H1 (cell line): ENCODE data around the gene RTN4IP1. TPM values are rescaled to one million over a fixed set of nuclear protein-coding genes. Genes with fewer than 3 reads are reported as not detected.

Experiments
- ATF2 ChIP-seq: IDR thresholded peaks from 2 replicates; pipeline ENCODE4 v1.6.1; 2012; ENCODE audit warnings: low read length, inconsistent platforms
- CREB1 ChIP-seq: IDR thresholded peaks from 2 replicates; pipeline ENCODE4 v1.6.1; 2012; ENCODE audit warnings: inconsistent platforms
- GABPA ChIP-seq: IDR thresholded peaks from 2 replicates; pipeline ENCODE4 v1.6.1; 2011; ENCODE audit warnings: mild to moderate bottlenecking, low read length, moderate library complexity, borderline replicate concordance; ENCODE audit not compliant: insufficient read depth
- MAFK ChIP-seq: IDR thresholded peaks from 2 replicates; pipeline ENCODE4 v1.6.1; 2012; ENCODE audit warnings: low read depth, mild to moderate bottlenecking, improper control_type of control experiment, low read length
- MAX ChIP-seq: IDR thresholded peaks from 2 replicates; pipeline ENCODE4 v1.6.1; 2012; ENCODE audit warnings: inconsistent platforms
- SIN3A ChIP-seq, 2 experiments: IDR thresholded peaks in 1 of 2; conservative IDR thresholded peaks in 1 of 2; 2 replicates each; pipeline ENCODE4 v1.6.1; 2011 to 2012; ENCODE audit warnings: low read length in 2 of 2, improper control_type of control experiment in 1 of 2, low read depth in 1 of 2, mild to moderate bottlenecking in 1 of 2
- SP2 ChIP-seq: IDR thresholded peaks from 2 replicates; pipeline ENCODE4 v1.6.1; 2012; ENCODE audit warnings: mild to moderate bottlenecking, low read length, inconsistent platforms
- polyA plus RNA-seq, 7 experiments: library from polyadenylated mRNA; depleted of rRNA in 3 of 7; stranded (reverse) in 5 of 7; unstranded in 2 of 7; fragments of >200 nt in 5 of 7; fragments of 200-250 nt in 2 of 7; gene quantifications; 1 replicate in 5 of 7; 2 replicates in 1 of 7; 4 replicates in 1 of 7; pipeline versions ENCODE4 v1.2.1 to v1.2.3, GENCODE V29; 2011 to 2013; ENCODE audit warnings: missing spikeins in 2 of 7, mixed read lengths in 2 of 7
- total RNA-seq: library from RNA; stranded (reverse); fragmentation: NEBNext Ultra II Directional; extraction: Animal tissue kit (Norgen Biotek cat#: 25700); gene quantifications from 2 replicates; pipeline ENCODE4 v1.2.1, GENCODE V29; 2021

RTN4IP1 gene
- total and polyA plus RNA-seq, 2 of the 8 experiments (the other 6 are each of a cell fraction or from before 2014, with no cell fraction given) = 14.6 to 19.5 TPM

- TF ChIP-seq MAFK (no peak), SIN3A (conservative IDR thresholded peaks at IDR 0.05 in 1 of 2, IDR thresholded peaks at IDR 0.05 in 1 of 2; ENCODE audit: low read depth in 1 of 2, low read length in 2 of 2) (no peak), MAX (no peak), GABPA (no peak), SP2 (no peak), CREB1 (no peak), ATF2 (no peak)
Measured at GRCh38 chr6:106525107-106525881, 104.0 kb downstream of the RTN4IP1 start (continued).
